NCI-H524 (cell line): Measurements from ENCODE around the gene CLRN2.
A peak's percentile ranks its signal among the peaks of the same experiment; 100 is the strongest.

Experiments used
- DNase-seq, 2 experiments: peaks; one replicate each; lab custom pipeline; 2025; lab: John Stamatoyannopoulos, UW

Gene CLRN2, protein sequence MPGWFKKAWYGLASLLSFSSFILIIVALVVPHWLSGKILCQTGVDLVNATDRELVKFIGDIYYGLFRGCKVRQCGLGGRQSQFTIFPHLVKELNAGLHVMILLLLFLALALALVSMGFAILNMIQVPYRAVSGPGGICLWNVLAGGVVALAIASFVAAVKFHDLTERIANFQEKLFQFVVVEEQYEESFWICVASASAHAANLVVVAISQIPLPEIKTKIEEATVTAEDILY

GRCh38 chr4:17514865-17515264, at the start of gene CLRN2:
TSS of gene CLRN2 (plus strand) at chr4:17515165. CDS start at chr4:17515267, 102 bp downstream.
- DNase-seq = no peak

DNA sequence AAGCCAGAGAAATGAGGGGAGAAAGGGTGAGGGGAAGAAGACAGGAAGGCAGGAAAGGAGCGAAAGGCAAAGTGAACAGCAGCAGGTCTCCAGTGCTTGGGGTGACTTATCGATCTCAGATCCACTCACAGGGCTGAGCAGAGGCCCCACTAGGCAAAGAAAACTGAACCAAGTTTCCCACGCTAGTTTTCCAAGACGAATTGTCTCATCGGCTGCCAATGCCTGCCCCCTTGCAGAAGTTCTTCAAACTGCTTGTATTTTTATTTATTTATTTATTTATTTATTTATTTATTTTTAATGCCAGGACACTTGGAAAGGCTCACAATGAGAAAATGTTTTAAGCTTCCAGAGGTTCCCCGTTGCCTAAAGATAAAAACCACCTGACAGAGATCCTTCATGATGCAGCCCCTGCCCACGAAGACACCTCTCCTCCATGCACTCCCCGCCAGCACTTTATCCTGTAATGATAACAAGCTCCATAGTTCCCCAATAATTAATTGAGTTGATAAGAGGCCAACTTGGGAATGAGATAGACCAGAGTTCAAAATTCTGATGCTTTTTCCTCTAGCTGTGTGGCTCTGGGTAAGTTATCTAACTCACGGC, 46.2 kb upstream of the CLRN2 start:
- DNase-seq = peak; percentile 18 to 31

DNA sequence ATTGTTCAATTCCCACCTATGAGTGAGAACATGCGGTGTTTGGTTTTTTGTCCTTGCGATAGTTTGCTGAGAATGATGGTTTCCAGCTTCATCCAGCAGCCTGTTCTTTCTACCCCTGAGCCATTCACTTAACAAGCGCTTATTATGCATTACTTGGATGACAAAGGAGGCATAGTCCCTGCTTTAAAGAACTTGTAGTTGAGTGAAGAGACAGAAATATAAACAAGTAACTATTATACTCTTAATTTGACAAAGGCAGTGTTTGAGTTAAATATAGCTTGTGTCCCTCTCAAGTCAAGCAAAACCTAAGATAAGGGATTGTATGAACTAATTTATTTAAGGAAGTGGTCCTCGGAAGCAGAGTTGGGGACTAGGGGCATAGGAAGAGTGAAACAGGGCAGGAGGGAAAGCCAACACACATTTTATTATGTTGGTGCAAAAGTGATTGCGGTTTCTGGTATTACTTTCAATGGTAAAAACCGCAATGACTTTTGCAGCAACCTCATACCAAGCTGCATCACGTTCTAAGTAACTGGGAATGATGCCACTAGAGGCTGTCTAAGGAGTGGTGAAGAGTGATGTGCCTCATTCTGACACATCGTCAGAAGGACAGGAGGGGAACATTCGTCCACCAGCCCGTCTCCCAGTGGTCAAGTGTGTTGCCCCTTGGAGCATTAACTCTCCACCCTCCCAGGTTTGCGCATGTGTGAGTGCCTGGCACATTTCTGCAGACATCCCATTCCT, 44.9 kb upstream of the CLRN2 start:
- no peak for DNase-seq

GRCh38 chr4:17475481-17475880, 39.5 kb upstream of the CLRN2 start:
- DNase-seq = no peak

GRCh38 chr4:17476853-17477252, 38.1 kb upstream of the CLRN2 start:
- DNase-seq = peak in 1 of 2 experiments; percentile 11

GRCh38 chr4:17477774-17478472, 37.0 kb upstream of the CLRN2 start:
- peak in 1 of 2 experiments; percentile 11 for DNase-seq

DNA sequence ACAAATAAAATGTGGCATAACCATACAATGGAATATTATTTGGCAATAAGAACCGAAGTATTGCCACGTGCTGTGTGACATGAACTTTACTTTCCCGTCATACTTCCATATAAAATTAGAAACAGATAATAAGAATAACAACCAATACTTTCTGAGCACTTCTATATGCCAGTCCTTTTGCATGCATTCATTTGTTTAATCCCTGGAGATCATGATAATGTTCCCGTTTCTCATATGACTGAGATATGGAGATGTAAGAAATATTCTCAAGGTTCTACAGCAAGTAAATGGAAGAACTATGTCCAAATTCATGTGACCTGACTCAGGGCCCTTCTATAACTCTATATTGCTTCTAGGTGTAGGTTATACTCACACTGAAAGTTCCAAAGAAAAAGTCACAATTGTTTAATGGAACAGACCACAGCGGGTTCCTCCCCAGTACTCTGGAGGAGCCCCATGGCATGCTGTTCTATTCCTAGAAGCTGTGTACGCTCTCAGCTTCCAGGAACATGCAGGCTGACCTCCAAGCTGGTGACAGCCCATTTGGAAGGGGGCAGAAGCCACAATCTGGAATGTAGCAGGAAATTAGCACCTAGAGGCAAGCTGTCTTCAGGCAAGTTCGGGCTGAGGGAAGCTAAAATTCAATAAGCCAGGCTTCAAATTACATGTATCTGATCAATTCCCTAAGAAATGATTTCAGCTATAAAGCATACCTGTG, 34.6 kb upstream of the CLRN2 start:
- no peak for DNase-seq

- no peak for DNase-seq
These were observed 34.0 kb upstream of the CLRN2 start for GRCh38 chr4:17480955-17481354.

DNA sequence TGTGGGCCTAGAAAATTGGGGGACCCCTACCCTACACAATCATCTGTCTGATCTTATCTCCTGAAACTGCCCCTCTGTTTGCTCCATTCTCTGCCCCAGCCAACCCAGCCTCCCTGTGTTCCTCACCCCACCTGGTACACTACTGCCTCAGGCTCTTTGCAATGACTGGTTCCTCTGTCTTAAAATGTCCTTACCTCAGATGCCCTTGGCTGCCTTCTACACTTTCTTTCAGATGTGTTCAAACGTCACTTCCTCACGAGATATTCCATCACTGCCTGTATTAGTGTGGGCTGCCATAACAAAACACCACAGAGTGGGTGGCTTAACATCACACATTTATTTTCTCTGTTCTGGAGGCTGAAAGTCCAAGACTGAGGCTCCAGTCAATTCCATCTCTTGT, 32.2 kb upstream of the CLRN2 start:
- DNase-seq = no peak

DNA sequence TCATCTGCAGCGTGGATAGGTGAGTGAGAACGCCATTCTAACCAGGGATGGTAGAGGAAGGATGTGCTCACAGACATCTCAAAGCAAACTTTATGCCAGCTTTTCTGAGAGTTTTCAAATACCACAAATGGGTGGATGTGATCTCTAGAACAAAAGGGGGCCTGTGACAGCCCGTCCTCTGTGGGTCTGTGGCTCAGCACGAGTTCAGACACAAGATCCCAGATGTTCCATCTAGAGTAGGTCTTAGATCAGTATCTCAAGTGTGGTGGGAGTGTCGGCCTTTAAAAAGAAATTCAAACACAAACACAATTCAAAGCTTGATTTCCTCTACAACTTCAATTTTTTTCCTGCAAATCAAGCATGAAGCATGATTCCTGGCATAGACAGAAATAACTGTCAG, 25.8 kb upstream of the CLRN2 start:
- no peak for DNase-seq

- DNase-seq = no peak
These were observed 25.2 kb upstream of the CLRN2 start for GRCh38 chr4:17489721-17490120.

GRCh38 chr4:17490575-17491059, 24.3 kb upstream of the CLRN2 start:
- DNase-seq = no peak

DNA sequence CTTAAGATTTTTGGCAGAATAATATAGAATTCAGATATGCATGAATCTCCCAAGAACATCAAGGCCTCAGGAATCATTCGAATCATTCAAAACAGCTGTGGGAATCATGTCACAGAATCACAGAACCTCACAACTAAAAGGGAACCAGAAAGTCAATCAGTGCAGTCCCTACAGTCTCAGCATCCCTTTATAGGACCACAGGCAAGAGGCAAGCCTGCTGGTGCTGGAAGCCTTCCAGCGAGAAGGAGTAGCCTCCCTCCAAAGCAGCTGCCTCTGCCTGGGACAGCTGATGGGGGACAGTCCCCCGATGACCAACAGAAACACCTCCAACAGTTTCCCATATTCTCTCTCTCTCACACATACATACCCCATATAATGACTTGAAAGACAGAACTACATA, 23.8 kb upstream of the CLRN2 start:
- DNase-seq = no peak

DNA sequence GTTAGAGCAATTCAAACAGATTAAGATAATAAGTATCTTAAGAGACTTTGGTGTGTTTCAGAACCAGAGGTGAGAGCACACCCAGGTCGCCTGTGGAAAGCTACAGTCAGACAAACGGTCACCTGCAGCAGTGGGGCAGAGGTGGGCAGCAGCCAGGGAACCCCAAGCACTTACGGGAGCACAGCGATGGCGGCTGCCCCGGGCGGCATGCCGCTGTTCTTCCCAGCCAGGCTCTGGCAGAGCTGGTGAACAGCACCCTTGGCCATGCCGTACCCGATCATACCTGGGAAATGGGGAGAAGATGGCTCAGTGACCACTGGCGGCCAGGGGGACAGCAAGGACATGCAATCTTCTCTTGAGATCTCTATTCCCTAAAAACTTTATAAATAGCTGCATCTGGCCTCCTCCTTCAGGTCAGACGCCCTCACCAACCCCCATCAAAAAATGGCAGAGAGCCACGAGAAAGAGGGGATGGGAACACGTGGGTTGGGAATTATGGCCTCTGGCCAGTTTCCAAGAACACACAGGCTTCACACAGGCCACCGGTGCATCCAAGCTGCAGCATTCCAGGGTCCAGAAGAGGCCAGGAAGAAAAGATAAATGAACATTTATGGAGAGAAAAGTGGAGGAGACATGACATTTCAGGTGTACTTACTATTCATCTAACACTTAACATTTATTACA, 22.8 kb upstream of the CLRN2 start:
- no peak for DNase-seq

- DNase-seq = no peak
These were observed 22.1 kb upstream of the CLRN2 start for GRCh38 chr4:17492876-17493275.

- no peak for DNase-seq
These were observed 21.3 kb upstream of the CLRN2 start for GRCh38 chr4:17493619-17494018.

DNA sequence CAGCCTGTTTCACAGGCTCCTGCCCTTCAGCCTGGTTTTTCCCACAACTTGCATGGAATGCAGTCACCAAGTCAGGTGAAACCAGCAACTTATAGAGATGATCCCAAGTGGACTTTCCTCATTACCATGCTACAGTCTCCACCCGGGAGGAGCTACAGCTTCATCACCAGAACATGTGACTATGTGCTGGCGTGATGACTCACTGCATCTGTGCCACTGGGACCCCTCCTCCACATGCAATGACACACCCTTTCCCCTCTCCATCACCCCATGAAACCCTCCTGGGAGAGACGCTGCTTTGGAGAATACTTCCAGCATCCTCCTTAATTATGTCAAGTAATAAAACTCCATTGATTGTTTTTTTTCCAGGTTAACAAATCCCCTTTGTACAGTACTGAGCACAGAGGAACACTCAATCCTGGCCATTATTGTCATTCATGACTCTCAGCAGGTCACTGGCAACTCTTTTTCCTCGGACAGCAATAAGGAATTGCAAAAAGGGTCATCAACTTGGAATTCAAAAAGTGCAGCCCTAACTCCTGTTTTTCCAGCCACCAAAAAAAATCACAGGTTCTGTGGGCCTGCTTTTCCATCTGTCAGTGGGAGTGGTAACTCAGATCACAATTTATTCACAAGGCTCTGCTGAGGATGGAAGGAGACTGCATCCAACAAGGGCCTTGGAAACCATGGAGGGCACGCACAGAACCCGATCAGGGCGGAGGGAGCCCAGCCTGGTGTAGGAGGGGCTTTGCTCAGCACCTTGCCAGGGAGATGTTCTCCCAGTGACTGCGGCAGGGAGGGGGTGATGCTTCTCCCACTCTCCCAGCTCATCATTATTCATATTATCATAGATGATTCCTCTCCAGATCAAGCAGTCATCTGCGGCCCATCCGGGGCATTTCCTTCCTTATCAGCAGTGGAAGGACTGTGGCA, 20.4 kb upstream of the CLRN2 start:
- DNase-seq = no peak

DNA sequence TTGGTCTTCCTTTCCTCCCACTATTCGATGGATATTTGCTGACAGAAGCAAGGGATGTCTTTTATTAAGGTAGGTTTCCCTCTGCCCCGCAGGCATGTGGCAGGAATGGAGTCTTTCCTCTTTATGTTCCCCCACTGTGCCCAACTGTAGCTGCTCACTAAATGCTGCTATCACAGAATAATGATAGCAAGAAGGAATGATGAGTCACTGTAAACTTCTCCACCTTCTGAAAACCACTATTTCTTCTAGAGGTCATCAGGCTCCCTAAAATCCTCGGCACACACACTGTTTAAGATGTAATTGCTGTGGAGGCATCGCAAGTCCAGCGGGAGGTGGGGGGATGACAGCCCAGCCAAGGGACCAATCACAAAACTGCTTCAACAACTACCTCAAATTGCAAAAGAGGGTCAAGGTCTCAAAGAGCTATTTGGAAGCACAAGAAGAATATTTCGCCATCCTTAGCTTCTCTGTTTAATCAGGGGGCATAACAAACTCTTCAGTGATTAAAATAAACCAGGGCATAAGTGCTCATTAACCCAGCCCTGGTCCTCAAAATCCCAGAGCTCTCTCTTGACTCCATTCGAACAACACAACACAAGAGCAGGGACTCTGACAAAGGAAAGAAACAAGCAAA, 17.0 kb upstream of the CLRN2 start:
- no peak for DNase-seq

- no peak for DNase-seq
These were observed 14.4 kb upstream of the CLRN2 start for GRCh38 chr4:17500574-17500973.

- DNase-seq = no peak
These were observed 12.2 kb upstream of the CLRN2 start for GRCh38 chr4:17502756-17503155.
